Stimulated activated naive CD8-positive, alpha-beta T cell treated with anti-CD3 and anti-CD28 coated beads, Interleukin-15, Interleukin-2, amounts not matched to agents 100 ng/mL and 50 ng/mL, for 24 hours (primary cell): ENCODE results near the gene SLC66A2.
"Not testable (repeated sequence)": the region's sequence is repeated elsewhere in the genome, so short reads cannot be mapped to it uniquely, and the experiment has no call there.

Experiments used
- H3K27ac Mint-ChIP-seq: one replicate; pipeline ENCODE4 v1.8.0; 2021; ENCODE audit warnings: mild to moderate bottlenecking, mixed read lengths
- H3K27me3 Mint-ChIP-seq: one replicate; pipeline ENCODE4 v1.8.0; 2021; ENCODE audit warnings: mixed read lengths
- H3K36me3 Mint-ChIP-seq: one replicate; pipeline ENCODE4 v1.8.0; 2021; ENCODE audit warnings: low read depth, mixed read lengths
- H3K4me1 Mint-ChIP-seq: one replicate; pipeline ENCODE4 v1.8.0; 2021; ENCODE audit warnings: low read depth, mixed read lengths
- H3K4me3 Mint-ChIP-seq: one replicate; pipeline ENCODE4 v1.8.0; 2021; ENCODE audit warnings: mild to moderate bottlenecking, mixed read lengths
- H3K9me3 Mint-ChIP-seq: one replicate; pipeline ENCODE4 v1.8.0; 2021; ENCODE audit warnings: mixed read lengths

SLC66A2 gene

DNA sequence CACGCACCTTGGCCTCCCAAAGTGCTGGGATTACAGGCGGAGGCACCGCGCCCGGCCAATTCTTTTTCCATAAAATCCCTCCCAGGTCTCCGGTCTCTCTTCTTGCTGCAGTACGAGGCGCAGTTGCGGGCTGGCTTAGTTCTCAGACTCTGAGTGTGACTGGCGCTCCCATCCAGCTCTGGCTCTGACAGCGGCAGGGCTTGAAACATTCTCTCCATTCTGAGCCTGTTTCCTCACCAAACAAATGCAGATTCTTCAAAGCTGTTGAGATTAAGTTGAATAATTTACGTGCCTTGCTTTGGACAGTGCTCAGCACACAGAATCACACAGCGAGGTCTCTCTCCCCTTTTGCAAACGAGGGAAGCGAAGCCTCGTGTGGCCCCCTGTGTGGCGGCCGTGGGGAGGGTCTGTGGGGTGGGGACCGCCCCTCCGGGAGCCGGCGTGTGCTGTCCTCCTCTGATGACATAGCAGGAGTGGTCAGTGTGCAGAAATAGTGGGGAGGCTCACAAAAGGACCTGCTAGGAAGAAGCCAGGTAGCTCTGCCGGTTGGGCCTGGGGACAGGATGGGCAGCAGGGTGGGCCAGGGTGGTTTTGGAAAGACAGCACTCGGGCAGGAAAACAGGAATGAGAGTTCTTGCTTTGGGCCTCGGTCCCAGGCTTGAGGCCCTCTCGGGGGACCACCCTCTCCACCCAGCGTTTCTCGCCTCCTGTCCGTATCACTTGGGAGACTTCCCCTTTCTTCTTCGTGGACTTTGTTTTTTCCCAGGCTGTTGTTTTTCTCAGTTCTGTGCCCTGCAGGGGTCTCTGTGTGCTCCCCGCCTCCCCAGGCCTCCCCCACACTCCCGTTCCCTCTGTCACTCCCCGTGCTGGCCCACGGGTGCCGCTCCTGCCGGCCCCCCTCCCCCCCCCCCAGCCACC is 78.7 kb downstream of the SLC66A2 start:
- Mint-ChIP-seq H3K9me3 (no peaks in the 10 kb centered on the region), H3K4me1 (no peaks in the 10 kb centered on the region), H3K27me3 (peaks cover 4% of the 10 kb centered on the region), H3K27ac (no peak overlapping the region), H3K4me3 (no peak overlapping the region), H3K36me3 (no peaks in the 10 kb centered on the region)

- no peak overlapping the region for H3K4me3 Mint-ChIP-seq
- H3K27ac Mint-ChIP-seq: no peak overlapping the region
- H3K36me3 Mint-ChIP-seq: no peaks in the 10 kb centered on the region
- H3K9me3 Mint-ChIP-seq: no peaks in the 10 kb centered on the region
- H3K4me1 Mint-ChIP-seq: no peaks in the 10 kb centered on the region
- H3K27me3 Mint-ChIP-seq: peaks cover 4% of the 10 kb centered on the region
Observed at GRCh38 chr18:79871481-79872091, 79.9 kb downstream of the SLC66A2 start.

GRCh38 chr18:79871026-79871390 is 80.4 kb downstream of the SLC66A2 start:
- Mint-ChIP-seq H3K4me1 (no peaks in the 10 kb centered on the region), H3K9me3 (no peaks in the 10 kb centered on the region), H3K36me3 (no peaks in the 10 kb centered on the region), H3K27ac (no peak overlapping the region), H3K4me3 (no peak overlapping the region), H3K27me3 (peaks cover 4% of the 10 kb centered on the region)

GRCh38 chr18:79870301-79871025 is 81.0 kb downstream of the SLC66A2 start:
- Mint-ChIP-seq H3K27ac (no peak overlapping the region), H3K27me3 (peaks cover 4% of the 10 kb centered on the region), H3K4me3 (no peak overlapping the region), H3K36me3 (no peaks in the 10 kb centered on the region), H3K9me3 (no peaks in the 10 kb centered on the region), H3K4me1 (no peaks in the 10 kb centered on the region)

DNA sequence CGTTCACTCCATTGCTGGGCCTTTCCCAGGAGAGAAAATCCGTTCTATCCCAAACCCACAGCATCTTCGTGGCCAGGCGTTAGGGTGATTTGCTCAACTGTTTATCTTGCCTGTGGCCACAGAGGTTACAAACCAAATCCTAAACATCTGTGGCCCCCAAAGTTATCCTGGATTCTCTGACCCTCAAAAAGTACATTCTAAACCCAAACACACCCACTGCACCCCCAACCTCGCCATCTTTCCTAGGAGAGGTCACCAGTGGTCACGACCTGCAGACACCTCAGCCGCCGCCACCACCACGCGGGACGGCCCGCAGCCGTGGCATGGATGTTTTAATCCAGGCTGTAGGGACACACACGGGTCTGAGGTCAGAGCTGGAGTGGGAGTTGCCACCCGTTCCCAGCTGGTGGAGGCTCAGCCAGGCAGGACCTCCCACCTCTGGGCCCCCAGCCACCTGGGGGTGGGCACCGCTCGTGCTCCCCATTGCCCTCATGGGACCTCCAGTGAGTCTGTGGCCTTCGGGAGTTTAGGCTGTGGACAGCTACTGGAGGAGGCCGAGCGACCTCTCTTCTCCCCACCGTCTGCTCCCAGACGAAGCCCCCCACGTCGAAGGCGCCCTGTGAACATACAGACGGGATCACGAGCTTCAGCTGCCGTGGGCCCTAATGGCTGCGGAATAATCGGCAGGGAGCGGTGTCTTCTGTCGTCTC is 81.7 kb downstream of the SLC66A2 start:
- H3K27ac Mint-ChIP-seq: no peak overlapping the region
- no peak overlapping the region for H3K4me3 Mint-ChIP-seq
- H3K36me3 Mint-ChIP-seq: no peaks in the 10 kb centered on the region
- H3K9me3 Mint-ChIP-seq: no peaks in the 10 kb centered on the region
- no peaks in the 10 kb centered on the region for H3K27me3 Mint-ChIP-seq
- no peaks in the 10 kb centered on the region for H3K4me1 Mint-ChIP-seq

GRCh38 chr18:79868811-79869541 is 82.5 kb downstream of the SLC66A2 start:
- Mint-ChIP-seq H3K36me3 (no peaks in the 10 kb centered on the region), H3K4me1 (no peaks in the 10 kb centered on the region), H3K27ac (no peak overlapping the region), H3K4me3 (no peak overlapping the region), H3K27me3 (no peaks in the 10 kb centered on the region), H3K9me3 (no peaks in the 10 kb centered on the region)

- Mint-ChIP-seq H3K36me3 (no peaks in the 10 kb centered on the region), H3K9me3 (no peaks in the 10 kb centered on the region), H3K27ac (no peak overlapping the region), H3K4me1 (no peaks in the 10 kb centered on the region), H3K27me3 (no peaks in the 10 kb centered on the region), H3K4me3 (no peak overlapping the region)
Observed at GRCh38 chr18:79868168-79868784, 83.2 kb downstream of the SLC66A2 start.

DNA sequence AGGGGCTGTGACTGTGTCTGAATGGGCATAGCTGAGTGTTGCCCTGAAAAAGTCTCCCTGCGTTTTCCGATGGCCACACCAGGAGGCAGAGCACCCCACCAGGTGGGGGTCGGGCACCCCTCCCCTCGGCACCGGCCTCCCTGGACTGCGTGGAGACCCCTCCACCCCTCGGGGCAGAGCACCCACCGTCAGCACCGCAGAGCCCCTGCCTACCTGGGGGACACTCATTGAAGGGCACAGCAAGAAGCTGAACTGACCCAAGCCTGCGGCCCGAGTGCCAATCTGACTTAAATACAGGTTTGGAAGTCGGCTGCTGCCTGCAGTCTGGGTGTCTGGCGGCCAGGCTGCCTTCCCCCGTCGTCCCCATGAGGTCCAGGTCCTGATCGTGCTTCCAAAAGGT is 83.8 kb downstream of the SLC66A2 start:
- Mint-ChIP-seq H3K4me3 (no peak overlapping the region), H3K9me3 (no peaks in the 10 kb centered on the region), H3K27me3 (no peaks in the 10 kb centered on the region), H3K27ac (no peak overlapping the region), H3K4me1 (no peaks in the 10 kb centered on the region), H3K36me3 (no peaks in the 10 kb centered on the region)

- H3K9me3 Mint-ChIP-seq: no peaks in the 10 kb centered on the region
Observed at GRCh38 chr18:79866889-79867574, 84.4 kb downstream of the SLC66A2 start.

DNA sequence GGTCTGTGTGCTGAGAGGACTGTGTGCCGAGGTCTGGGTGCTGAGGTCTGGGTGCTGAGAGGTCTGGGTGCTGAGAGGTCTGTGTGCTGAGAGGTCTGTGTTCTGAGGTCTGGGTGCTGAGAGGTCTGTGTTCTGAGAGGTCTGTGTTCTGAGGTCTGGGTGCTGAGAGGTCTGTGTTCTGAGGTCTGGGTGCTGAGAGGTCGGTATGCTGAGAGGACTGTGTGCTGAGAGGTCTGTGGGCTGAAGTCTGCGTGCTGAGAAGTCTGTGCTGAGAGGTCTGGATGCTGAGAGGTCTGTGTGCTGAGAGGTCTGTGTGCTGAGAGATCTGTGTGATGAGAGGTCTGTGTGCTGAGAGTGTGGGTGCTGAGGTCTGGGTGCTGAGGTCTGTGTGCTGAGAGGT is 85.5 kb downstream of the SLC66A2 start:
- not testable (repeated sequence) for H3K36me3 Mint-ChIP-seq, H3K27ac Mint-ChIP-seq, H3K4me1 Mint-ChIP-seq, H3K9me3 Mint-ChIP-seq, H3K4me3 Mint-ChIP-seq
- H3K27me3 Mint-ChIP-seq: peaks cover 11% of the 10 kb centered on the region

More at GRCh38 chr18:79866889-79867574, 84.4 kb downstream of the SLC66A2 start:
- no peak overlapping the region for H3K4me3 Mint-ChIP-seq
- no peak overlapping the region for H3K27ac Mint-ChIP-seq
- H3K4me1 Mint-ChIP-seq: no peaks in the 10 kb centered on the region
- no peaks in the 10 kb centered on the region for H3K36me3 Mint-ChIP-seq
- H3K27me3 Mint-ChIP-seq: peaks cover 3% of the 10 kb centered on the region

- not testable (repeated sequence) for H3K27ac Mint-ChIP-seq, H3K4me1 Mint-ChIP-seq, H3K4me3 Mint-ChIP-seq, H3K36me3 Mint-ChIP-seq
- peaks cover 12% of the 10 kb centered on the region for H3K9me3 Mint-ChIP-seq
- peaks cover 19% of the 10 kb centered on the region for H3K27me3 Mint-ChIP-seq
Observed at GRCh38 chr18:79864955-79865354, 86.5 kb downstream of the SLC66A2 start.

DNA sequence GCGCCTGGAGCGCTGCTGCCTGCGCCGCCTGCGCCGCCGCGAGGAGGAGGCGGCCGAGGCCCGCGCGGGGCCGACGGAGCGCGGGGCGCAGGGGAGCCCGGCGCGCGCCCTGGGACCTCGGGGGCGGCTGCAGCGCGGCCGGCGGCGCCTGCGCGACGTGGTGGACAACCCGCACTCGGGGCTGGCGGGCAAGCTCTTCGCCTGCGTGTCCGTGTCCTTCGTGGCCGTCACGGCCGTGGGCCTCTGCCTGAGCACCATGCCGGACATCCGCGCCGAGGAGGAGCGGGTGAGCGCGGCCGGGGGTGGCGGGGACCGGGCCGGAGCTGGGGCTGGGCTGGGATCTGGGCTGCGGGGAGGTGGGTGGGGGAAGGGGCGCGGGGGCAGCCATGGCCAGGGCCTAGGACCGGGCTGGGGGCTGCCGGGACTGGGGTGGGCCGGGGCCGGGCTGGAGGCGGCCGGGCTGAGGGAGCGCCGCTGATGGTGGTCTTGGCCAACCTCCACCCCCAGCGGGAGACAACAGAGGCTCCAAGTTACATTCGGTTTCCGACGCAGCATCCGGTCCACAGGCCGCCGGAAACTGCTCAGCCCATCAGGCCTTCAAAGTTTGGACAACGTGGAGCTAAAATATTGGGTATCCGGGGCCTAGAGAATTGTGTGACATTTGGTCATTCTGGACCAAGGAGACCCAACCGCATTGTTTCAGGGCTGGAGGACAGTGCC is 87.3 kb downstream of the SLC66A2 start:
- Mint-ChIP-seq H3K4me1 (no peaks in the 10 kb centered on the region), H3K9me3 (peaks cover 12% of the 10 kb centered on the region), H3K36me3 (no peaks in the 10 kb centered on the region), H3K27me3 (peaks cover 19% of the 10 kb centered on the region), H3K4me3 (no peak overlapping the region), H3K27ac (no peak overlapping the region)
